ENCODE measurements around the gene EIF3I. TPM values are rescaled to one million over a fixed set of nuclear protein-coding genes. Genes with fewer than 3 reads are reported as not detected.

EIF3I gene
- 401 and 468 TPM in 2 replicates for total RNA-seq

DNA sequence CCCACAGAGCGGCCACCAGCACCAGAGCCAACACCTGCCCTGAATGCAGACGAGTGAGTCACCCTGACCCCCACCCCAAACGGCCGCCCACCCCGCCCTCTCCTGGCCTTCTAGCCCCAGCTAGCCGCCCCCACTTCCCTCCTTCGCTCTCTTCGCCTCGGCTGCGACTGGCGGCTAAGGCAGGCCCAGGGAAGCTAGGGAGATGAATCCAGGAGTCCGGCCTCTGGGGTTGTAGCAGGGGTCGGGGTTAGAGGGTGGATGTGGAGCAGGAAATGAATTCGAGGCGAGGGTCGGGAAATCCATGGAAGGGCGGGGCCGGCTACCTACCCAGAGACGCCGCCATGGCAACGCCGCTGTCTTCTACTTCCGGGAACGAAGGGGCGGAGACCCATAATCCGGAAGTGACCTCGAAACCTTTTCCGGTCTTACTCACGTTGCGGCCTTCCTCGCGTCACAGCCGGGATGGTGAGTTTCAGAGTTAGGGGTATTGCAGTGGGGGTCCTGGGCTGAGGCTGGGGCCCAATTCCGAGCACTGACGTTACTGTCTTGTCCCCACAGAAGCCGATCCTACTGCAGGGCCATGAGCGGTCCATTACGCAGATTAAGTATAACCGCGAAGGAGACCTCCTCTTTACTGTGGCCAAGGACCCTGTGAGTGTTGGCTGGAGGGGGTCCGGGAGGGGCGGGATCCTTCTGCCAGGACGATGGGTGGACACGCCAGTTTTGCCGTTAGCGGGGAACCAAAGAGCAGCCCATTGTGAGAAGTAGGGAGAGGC lies at the start of gene EIF3I, which contains the start of gene TMEM234:
Gene EIF3I, plus strand, starts transcription at position 428 of the 776 bp plus-strand sequence. Its CDS starts 35 bp downstream, at position 463.
Gene TMEM234, minus strand, starts transcription at position 374 of the 776 bp plus-strand sequence. Its CDS starts 31 bp downstream, at position 343.

GRCh38 chr1:32179443-32180185 lies 42.6 kb upstream of the EIF3I start, which contains the start of gene TXLNA:
Gene TXLNA, plus strand, starts transcription at chr1:32179675. Its CDS starts 671 bp downstream, at chr1:32180346.

DNA sequence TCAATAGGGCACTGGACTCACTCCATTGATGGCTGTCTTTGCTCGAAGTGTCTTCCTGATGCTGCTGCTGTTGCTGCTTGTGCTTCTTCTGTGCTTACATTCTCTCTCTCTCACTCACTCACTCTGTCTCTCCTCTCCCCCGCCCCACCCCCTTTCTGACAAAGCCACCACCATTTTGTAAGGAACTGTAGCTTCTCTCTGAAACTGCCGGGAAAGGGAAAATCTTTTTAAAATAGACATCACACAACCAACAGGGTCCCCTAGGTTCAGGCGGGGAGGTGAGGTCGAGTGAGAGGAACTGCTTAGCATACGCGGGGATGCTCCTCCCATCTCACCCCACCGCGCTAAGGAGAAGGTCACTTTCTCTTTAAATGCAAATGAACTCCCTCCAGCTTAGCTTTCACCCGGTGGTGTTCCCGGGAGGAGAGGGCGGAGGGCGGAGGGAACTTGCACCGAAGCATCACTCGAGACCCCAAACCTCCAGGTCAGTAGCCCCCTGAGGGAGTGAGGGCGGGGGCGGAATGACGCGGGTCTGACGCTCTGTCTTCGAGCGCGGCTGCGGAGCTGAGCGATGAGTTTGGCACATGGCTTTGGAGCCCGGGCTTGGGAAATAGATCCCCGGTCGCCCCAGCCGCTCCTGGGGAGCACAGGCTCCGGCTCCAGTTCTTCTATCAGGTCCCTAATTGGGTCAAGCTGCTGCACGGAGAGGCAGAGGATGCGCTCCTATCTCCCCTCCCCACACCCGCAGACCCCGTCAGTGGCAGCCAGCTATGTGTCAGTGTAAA lies 21.8 kb upstream of the EIF3I start, which contains the start of gene CCDC28B:
Gene CCDC28B, plus strand, starts transcription at position 370 of the 785 bp plus-strand sequence. CDS start 1,341 bp downstream, outside the sequence.

GRCh38 chr1:32205401-32206370 lies 16.5 kb upstream of the EIF3I start, which contains the start of gene IQCC:
Gene IQCC, plus strand, starts transcription at chr1:32205671. Its CDS starts 11 bp downstream, at chr1:32205682.

GRCh38 chr1:32208891-32209328 lies 13.3 kb upstream of the EIF3I start, which contains the start of gene DCDC2B:
Gene DCDC2B, plus strand, starts transcription at chr1:32209089. Its CDS starts 5 bp downstream, at chr1:32209094.

DNA sequence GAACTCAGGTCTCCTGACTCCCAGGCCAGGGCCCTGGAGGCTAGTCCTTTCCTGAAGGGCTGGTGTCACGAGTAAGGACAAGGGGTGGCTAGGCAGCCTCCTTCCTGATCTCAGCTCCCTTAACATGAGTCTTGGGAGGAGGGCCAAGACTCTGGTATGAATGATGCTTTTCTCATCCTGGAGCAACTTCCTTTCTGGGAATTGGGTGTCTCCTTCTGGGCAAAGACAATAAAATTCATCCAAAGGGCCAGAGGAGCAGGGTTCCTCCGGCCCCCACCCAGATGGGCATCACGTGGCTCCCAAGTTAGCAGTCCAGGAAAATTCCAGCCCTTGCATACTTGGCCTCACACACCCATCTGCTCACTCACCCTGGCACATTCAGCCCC lies 24.7 kb downstream of the EIF3I start, which contains the start of gene FAM167B:
Gene FAM167B, plus strand, starts transcription at position 335 of the 386 bp plus-strand sequence. CDS start 200 bp downstream, outside the sequence.

GRCh38 chr1:32250893-32251716 lies 28.9 kb downstream of the EIF3I start, which contains the start of gene LCK:
Gene LCK, plus strand, starts transcription at chr1:32251265. Its CDS starts 23,065 bp downstream, at chr1:32274330.

Other genes with a start within 250 kb of the EIF3I start
- 38.6 and 60.7 TPM in 2 replicates for gene KHDRBS1, start 208.5 kb upstream of the EIF3I start, total RNA-seq
- gene TMEM39B, start 149.5 kb upstream of the EIF3I start, total RNA-seq = 2.1 and 4.3 TPM in 2 replicates
- gene KPNA6, start 114.4 kb upstream of the EIF3I start, total RNA-seq = 34.5 and 40.1 TPM in 2 replicates
- 38.4 and 41.7 TPM in 2 replicates for gene TXLNA, start 42.7 kb upstream of the EIF3I start, total RNA-seq
- gene CCDC28B, start 21.8 kb upstream of the EIF3I start, total RNA-seq = 3.4 and 8.7 TPM in 2 replicates
- 1.9 and 2.3 TPM in 2 replicates for gene IQCC, start 16.7 kb upstream of the EIF3I start, total RNA-seq
- gene DCDC2B, start 13.3 kb upstream of the EIF3I start, total RNA-seq = under 0.01 TPM in 1 of 2 replicates, not detected in the other
- gene TMEM234, start 54 bp upstream of the EIF3I start, total RNA-seq = 5.3 and 9.4 TPM in 2 replicates
- gene FAM167B, start 24.8 kb downstream of the EIF3I start, total RNA-seq = not detected in 2 replicates
- gene LCK, start 28.9 kb downstream of the EIF3I start, total RNA-seq = 0.24 TPM in 1 of 2 replicates, not detected in the other
- gene HDAC1, start 69.7 kb downstream of the EIF3I start, total RNA-seq = 69.9 and 72.5 TPM in 2 replicates
- 4.5 and 31.3 TPM in 2 replicates for gene MARCKSL1, start 113.8 kb downstream of the EIF3I start, total RNA-seq
- 0.48 TPM in 1 of 2 replicates, not detected in the other for gene FAM229A, start 140.1 kb downstream of the EIF3I start, total RNA-seq
- not detected in 2 replicates for gene TSSK3, start 140.1 kb downstream of the EIF3I start, total RNA-seq
- gene BSDC1, start 172.0 kb downstream of the EIF3I start, total RNA-seq = 42.0 and 46.7 TPM in 2 replicates
- not detected in 2 replicates for gene ZBTB8B, start 242.7 kb downstream of the EIF3I start, total RNA-seq

Measured in tracheal epithelial cell (primary cell).